WTC11 (cell line): ENCODE data around the gene NMRAL1. TPM values are rescaled to one million over a fixed set of nuclear protein-coding genes. Genes with fewer than 3 reads are reported as not detected.
A peak's percentile ranks its signal among the peaks of the same experiment; 100 is the strongest.

Source experiments
- ATAC-seq: fragments of 200-7000 bp; cut with Tn5 transposase; 2 replicates; pipeline ENCODE4 v1.10.0; 2021; ENCODE audit warnings: mild to moderate bottlenecking, moderate library complexity
- Bru-seq: library from RNA; stranded (reverse); fragments of 400-500 nt; gene quantifications from one replicate; lab custom pipeline; 2021; lab: Mats Ljungman, UMichigan
- CTCF ChIA-PET: fragments of 300-600 bp; sonication (Branson Sonifier 250); formaldehyde crosslinking; loops from one replicate; lab custom pipeline; 2021; ENCODE audit warnings: antibody characterized with exemption; lab: Charles Lee
- POLR2A ChIA-PET: fragments of 350-600 bp; sonication (Branson Sonifier 250); formaldehyde crosslinking; loops from one replicate; lab custom pipeline; 2021; ENCODE audit warnings: antibody characterized with exemption; lab: Charles Lee
- DNase-seq: peaks from one replicate; pipeline ENCODE4 v3.0.0; 2021; ENCODE audit warnings: low spot score
- H3K27ac Mint-ChIP-seq: 2 replicates; pipeline ENCODE4 v1.8.0; 2021; ENCODE audit warnings: mixed read lengths
- H3K27me3 Mint-ChIP-seq: 2 replicates; pipeline ENCODE4 v1.8.0; 2021; ENCODE audit warnings: low read depth, mild to moderate bottlenecking, moderate library complexity, mixed read lengths
- H3K36me3 Mint-ChIP-seq: 2 replicates; pipeline ENCODE4 v1.8.0; 2021; ENCODE audit warnings: mixed read lengths
- H3K4me1 Mint-ChIP-seq: 2 replicates; pipeline ENCODE4 v1.8.0; 2022; ENCODE audit warnings: mixed read lengths
- H3K4me3 Mint-ChIP-seq: 2 replicates; pipeline ENCODE4 v1.8.0; 2021; ENCODE audit warnings: mild to moderate bottlenecking, moderate library complexity, mixed read lengths
- H3K9me3 Mint-ChIP-seq: 2 replicates; pipeline ENCODE4 v1.8.0; 2021; ENCODE audit warnings: mixed read lengths
- CREM ChIP-seq: sonication (generic); formaldehyde crosslinking; IDR thresholded peaks from 2 replicates; pipeline ENCODE4 v1.8.1; 2022; ENCODE audit warnings: mild to moderate bottlenecking, missing genetic modification reagents, moderate library complexity
- ETV6 ChIP-seq: sonication (generic); formaldehyde crosslinking; IDR thresholded peaks from 2 replicates; pipeline ENCODE4 v1.8.1; 2022; ENCODE audit warnings: mild to moderate bottlenecking, missing genetic modification reagents
- FOXJ3 ChIP-seq: sonication (generic); formaldehyde crosslinking; IDR thresholded peaks from 2 replicates; pipeline ENCODE4 v1.9.0; 2021; ENCODE audit warnings: missing genetic modification reagents, mild to moderate bottlenecking, borderline replicate concordance
- FOXK1 ChIP-seq: sonication (generic); formaldehyde crosslinking; IDR thresholded peaks from 2 replicates; pipeline ENCODE4 v1.8.0; 2022; ENCODE audit warnings: mild to moderate bottlenecking, moderate library complexity, missing genetic modification reagents
- HMGA2 ChIP-seq: fragments of 250-450 bp; sonication (Bioruptor Pico); IDR thresholded peaks from 2 replicates; pipeline ENCODE4 v1.4.0; 2021; ENCODE audit warnings: mild to moderate bottlenecking, moderate library complexity
- KAT7 ChIP-seq: sonication (generic); formaldehyde crosslinking; IDR thresholded peaks from 2 replicates; pipeline ENCODE4 v1.8.1; 2023; ENCODE audit warnings: missing genetic modification reagents, mild to moderate bottlenecking, borderline replicate concordance
- NFE2L1 ChIP-seq: sonication (generic); formaldehyde crosslinking; IDR thresholded peaks from 2 replicates; pipeline ENCODE4 v1.8.1; 2023; ENCODE audit warnings: missing genetic modification reagents
- SMAD3 ChIP-seq: sonication (generic); formaldehyde crosslinking; IDR thresholded peaks from 2 replicates; pipeline ENCODE4 v1.8.0; 2022; ENCODE audit warnings: missing genetic modification reagents, mild to moderate bottlenecking, borderline replicate concordance
- TEAD1 ChIP-seq: sonication (generic); formaldehyde crosslinking; IDR thresholded peaks from 2 replicates; pipeline ENCODE4 v1.8.0; 2022; ENCODE audit warnings: mild to moderate bottlenecking, missing genetic modification reagents
- TP53 ChIP-seq: sonication (generic); formaldehyde crosslinking; IDR thresholded peaks from 2 replicates; pipeline ENCODE4 v1.8.1; 2023; ENCODE audit warnings: mild to moderate bottlenecking, missing genetic modification reagents
- ZNF138 ChIP-seq: sonication (generic); formaldehyde crosslinking; conservative IDR thresholded peaks from 2 replicates; pipeline ENCODE4 v1.8.1; 2022; ENCODE audit warnings: mild to moderate bottlenecking, moderate library complexity, missing genetic modification reagents
- ZNF232 ChIP-seq: sonication (generic); formaldehyde crosslinking; IDR thresholded peaks from 2 replicates; pipeline ENCODE4 v1.8.0; 2022; ENCODE audit warnings: mild to moderate bottlenecking, missing genetic modification reagents
- ZNF671 ChIP-seq: fragments of 250-450 bp; sonication (Bioruptor Pico); IDR thresholded peaks from 2 replicates; pipeline ENCODE4 v1.8.0; 2021; ENCODE audit warnings: mild to moderate bottlenecking
- long read RNA-seq, 3 experiments: library from RNA in 1 of 3; library from capped mRNA in 1 of 3; library from polyadenylated mRNA in 1 of 3; unstranded in 2 of 3; stranded (forward) in 1 of 3; transcript quantifications; one replicate each; pipeline ENCODE4 v2.0.0, GENCODE V29; 2021
- total RNA-seq: library from RNA; stranded (reverse); gene quantifications from 3 replicates; pipeline ENCODE4 v1.2.3, GENCODE V29; 2021
- TF ChIP-seq, protein P1 (sequence below): fragments of 250-450 bp; sonication (Bioruptor Pico); IDR thresholded peaks from 2 replicates; pipeline ENCODE4 v1.9.0; 2021; ENCODE audit warnings: mild to moderate bottlenecking, borderline replicate concordance
- TF ChIP-seq, protein P2 (sequence below): sonication (generic); formaldehyde crosslinking; IDR thresholded peaks from 2 replicates; pipeline ENCODE4 v1.8.0; 2022; ENCODE audit warnings: missing genetic modification reagents
- TF ChIP-seq, protein P3 (sequence below): fragments of 250-450 bp; sonication (Bioruptor Pico); IDR thresholded peaks from 2 replicates; pipeline ENCODE4 v2.1.2; 2022; ENCODE audit warnings: mild to moderate bottlenecking, moderate library complexity
- TF ChIP-seq, protein P4 (sequence below): sonication (generic); formaldehyde crosslinking; IDR thresholded peaks from 2 replicates; pipeline ENCODE4 v1.8.1; 2023; ENCODE audit warnings: mild to moderate bottlenecking, missing genetic modification reagents
- TF ChIP-seq, protein P5 (sequence below): sonication (generic); formaldehyde crosslinking; IDR thresholded peaks from 2 replicates; pipeline ENCODE4 v1.8.1; 2022; ENCODE audit warnings: low read depth, missing genetic modification reagents, borderline replicate concordance
- TF ChIP-seq, protein P6 (sequence below): sonication (generic); formaldehyde crosslinking; IDR thresholded peaks from 2 replicates; pipeline ENCODE4 v1.8.0; 2023; ENCODE audit warnings: missing genetic modification reagents

Gene NMRAL1
- total RNA-seq: 68.1 to 77.6 TPM (median 69.5 TPM) in 3 replicates
- percentile 71 among the genes with signal in this experiment for Bru-seq, nascent RNA
- long read RNA-seq, experiment 1, transcript NMRAL1-202 (6 exons, 1,233 nt): major isoform, 54 of 123 reads
- long read RNA-seq, experiment 1, transcript NMRAL1-212 (6 exons, 1,240 nt): minor isoform, 11 of 123 reads
- long read RNA-seq, experiment 1, transcript NMRAL1-201 (6 exons, 1,376 nt): minor isoform, 16 of 123 reads
- long read RNA-seq, experiment 1, partial matches to known transcripts: 10 of 123 reads
- long read RNA-seq, experiment 1, other reads (novel, unspliced or antisense): 32 of 123 reads
- long read RNA-seq, experiment 2, transcript NMRAL1-201 (6 exons, 1,376 nt): minor isoform, 5 of 65 reads
- long read RNA-seq, experiment 2, transcript NMRAL1-202 (6 exons, 1,233 nt): major isoform, 28 of 65 reads
- long read RNA-seq, experiment 2, partial matches to known transcripts: 11 of 65 reads
- long read RNA-seq, experiment 2, other reads (novel, unspliced or antisense): 17 of 65 reads
- long read RNA-seq, experiment 3, transcript NMRAL1-212 (6 exons, 1,240 nt): minor isoform, 8 of 79 reads
- long read RNA-seq, experiment 3, transcript NMRAL1-201 (6 exons, 1,376 nt): minor isoform, 11 of 79 reads
- long read RNA-seq, experiment 3, transcript NMRAL1-202 (6 exons, 1,233 nt): major isoform, 33 of 79 reads
- long read RNA-seq, experiment 3, partial matches to known transcripts: 3 of 79 reads
- long read RNA-seq, experiment 3, other reads (novel, unspliced or antisense): 24 of 79 reads

DNA sequence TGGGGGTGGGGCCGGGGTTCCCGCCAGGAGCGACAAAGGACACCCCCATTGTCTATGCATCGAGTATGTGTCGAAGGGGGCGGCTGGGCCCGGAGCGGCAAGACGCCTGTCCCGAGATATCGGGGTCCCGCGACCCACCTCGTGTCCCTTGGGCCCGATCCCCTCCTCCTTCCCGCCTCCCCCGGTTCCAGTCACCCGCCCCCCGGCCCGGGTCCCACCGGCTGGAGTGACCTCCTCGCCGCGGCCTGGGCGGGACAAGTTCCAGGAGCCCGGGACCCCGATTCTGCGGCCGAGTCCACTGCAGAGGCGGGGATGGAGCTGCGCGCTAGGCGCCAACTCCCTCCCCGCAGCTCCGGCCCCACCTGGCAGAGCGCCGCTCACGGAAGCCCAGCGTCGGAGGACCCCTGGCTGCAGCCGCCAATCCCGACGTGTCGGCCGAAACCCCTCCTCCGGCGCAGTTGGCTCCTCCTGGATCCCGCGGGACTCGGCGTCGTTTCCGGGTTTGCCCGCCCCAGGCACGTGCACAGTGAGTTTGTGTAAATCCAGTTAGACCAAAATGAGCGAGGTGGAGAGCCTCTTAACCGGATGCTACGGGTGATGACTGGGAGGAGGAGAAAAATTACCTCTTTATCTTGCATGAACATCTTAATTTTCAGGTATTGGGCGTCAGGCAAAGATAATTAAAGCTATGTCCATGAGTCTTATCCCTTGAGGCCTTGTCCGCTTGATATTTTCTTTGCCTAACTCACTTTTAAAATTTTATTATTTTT, at the start of gene NMRAL1:
Gene NMRAL1 (minus strand): TSS at position 434 of the 770 bp plus-strand sequence. CDS start 493 bp downstream, outside the sequence.
- 0 out of 2 replicates have a peak within 1 kb of the TSS, but pooled peaks have one; percentile 60 for H3K27ac Mint-ChIP-seq
- peak within 1 kb of the TSS; percentile 72 for H3K4me3 Mint-ChIP-seq
- ATAC-seq (peak; percentile 80), DNase-seq (peak; percentile 94)
- H3K9me3 Mint-ChIP-seq: peaks cover 7% of the 10 kb centered on the region
- peaks cover 16% of the 10 kb centered on the region for H3K27me3 Mint-ChIP-seq
- ChIA-PET POLR2A (interaction anchor here (0.6 to 1.2 kb wide), 5 partner anchors 10 to 258 kb away, joined by 3 to 7 read pairs (median 4); no protein-coding TSS in a partner anchor), CTCF (interaction anchor here (0.9 to 2.2 kb wide), 6 partner anchors 33 to 220 kb away, joined by 3 to 6 read pairs (median 4); no protein-coding TSS in a partner anchor)
- H3K36me3 Mint-ChIP-seq: peaks cover 10% of the 10 kb centered on the region
- H3K4me1 Mint-ChIP-seq: peaks cover 19% of the 10 kb centered on the region
- TF ChIP-seq, protein P1, sequence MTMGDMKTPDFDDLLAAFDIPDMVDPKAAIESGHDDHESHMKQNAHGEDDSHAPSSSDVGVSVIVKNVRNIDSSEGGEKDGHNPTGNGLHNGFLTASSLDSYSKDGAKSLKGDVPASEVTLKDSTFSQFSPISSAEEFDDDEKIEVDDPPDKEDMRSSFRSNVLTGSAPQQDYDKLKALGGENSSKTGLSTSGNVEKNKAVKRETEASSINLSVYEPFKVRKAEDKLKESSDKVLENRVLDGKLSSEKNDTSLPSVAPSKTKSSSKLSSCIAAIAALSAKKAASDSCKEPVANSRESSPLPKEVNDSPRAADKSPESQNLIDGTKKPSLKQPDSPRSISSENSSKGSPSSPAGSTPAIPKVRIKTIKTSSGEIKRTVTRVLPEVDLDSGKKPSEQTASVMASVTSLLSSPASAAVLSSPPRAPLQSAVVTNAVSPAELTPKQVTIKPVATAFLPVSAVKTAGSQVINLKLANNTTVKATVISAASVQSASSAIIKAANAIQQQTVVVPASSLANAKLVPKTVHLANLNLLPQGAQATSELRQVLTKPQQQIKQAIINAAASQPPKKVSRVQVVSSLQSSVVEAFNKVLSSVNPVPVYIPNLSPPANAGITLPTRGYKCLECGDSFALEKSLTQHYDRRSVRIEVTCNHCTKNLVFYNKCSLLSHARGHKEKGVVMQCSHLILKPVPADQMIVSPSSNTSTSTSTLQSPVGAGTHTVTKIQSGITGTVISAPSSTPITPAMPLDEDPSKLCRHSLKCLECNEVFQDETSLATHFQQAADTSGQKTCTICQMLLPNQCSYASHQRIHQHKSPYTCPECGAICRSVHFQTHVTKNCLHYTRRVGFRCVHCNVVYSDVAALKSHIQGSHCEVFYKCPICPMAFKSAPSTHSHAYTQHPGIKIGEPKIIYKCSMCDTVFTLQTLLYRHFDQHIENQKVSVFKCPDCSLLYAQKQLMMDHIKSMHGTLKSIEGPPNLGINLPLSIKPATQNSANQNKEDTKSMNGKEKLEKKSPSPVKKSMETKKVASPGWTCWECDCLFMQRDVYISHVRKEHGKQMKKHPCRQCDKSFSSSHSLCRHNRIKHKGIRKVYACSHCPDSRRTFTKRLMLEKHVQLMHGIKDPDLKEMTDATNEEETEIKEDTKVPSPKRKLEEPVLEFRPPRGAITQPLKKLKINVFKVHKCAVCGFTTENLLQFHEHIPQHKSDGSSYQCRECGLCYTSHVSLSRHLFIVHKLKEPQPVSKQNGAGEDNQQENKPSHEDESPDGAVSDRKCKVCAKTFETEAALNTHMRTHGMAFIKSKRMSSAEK (CRISPR knock-in tag): no peak
- TF ChIP-seq KAT7 (CRISPR knock-in tag): 0 out of 2 replicates have a peak, but pooled peaks have one; percentile 81
- TF ChIP-seq, protein P2, sequence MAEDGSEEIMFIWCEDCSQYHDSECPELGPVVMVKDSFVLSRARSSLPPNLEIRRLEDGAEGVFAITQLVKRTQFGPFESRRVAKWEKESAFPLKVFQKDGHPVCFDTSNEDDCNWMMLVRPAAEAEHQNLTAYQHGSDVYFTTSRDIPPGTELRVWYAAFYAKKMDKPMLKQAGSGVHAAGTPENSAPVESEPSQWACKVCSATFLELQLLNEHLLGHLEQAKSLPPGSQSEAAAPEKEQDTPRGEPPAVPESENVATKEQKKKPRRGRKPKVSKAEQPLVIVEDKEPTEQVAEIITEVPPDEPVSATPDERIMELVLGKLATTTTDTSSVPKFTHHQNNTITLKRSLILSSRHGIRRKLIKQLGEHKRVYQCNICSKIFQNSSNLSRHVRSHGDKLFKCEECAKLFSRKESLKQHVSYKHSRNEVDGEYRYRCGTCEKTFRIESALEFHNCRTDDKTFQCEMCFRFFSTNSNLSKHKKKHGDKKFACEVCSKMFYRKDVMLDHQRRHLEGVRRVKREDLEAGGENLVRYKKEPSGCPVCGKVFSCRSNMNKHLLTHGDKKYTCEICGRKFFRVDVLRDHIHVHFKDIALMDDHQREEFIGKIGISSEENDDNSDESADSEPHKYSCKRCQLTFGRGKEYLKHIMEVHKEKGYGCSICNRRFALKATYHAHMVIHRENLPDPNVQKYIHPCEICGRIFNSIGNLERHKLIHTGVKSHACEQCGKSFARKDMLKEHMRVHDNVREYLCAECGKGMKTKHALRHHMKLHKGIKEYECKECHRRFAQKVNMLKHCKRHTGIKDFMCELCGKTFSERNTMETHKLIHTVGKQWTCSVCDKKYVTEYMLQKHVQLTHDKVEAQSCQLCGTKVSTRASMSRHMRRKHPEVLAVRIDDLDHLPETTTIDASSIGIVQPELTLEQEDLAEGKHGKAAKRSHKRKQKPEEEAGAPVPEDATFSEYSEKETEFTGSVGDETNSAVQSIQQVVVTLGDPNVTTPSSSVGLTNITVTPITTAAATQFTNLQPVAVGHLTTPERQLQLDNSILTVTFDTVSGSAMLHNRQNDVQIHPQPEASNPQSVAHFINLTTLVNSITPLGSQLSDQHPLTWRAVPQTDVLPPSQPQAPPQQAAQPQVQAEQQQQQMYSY (CRISPR knock-in tag): no peak
- TF ChIP-seq FOXK1: peak; percentile 95
- TF ChIP-seq HMGA2: no peak
- TF ChIP-seq, protein P3, sequence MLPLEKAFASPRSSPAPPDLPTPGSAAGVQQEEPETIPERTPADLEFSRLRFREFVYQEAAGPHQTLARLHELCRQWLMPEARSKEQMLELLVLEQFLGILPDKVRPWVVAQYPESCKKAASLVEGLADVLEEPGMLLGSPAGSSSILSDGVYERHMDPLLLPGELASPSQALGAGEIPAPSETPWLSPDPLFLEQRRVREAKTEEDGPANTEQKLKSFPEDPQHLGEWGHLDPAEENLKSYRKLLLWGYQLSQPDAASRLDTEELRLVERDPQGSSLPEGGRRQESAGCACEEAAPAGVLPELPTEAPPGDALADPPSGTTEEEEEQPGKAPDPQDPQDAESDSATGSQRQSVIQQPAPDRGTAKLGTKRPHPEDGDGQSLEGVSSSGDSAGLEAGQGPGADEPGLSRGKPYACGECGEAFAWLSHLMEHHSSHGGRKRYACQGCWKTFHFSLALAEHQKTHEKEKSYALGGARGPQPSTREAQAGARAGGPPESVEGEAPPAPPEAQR (CRISPR knock-in tag): no peak
- TF ChIP-seq FOXJ3 (CRISPR knock-in tag): no peak
- peak; percentile 95 for TF ChIP-seq SMAD3
- peak; percentile 68; the same call in 1 of the 2 replicates for TF ChIP-seq CREM (CRISPR knock-in tag)
- peak; percentile 95 for TF ChIP-seq ZNF232 (CRISPR knock-in tag)
- TF ChIP-seq, protein P4, sequence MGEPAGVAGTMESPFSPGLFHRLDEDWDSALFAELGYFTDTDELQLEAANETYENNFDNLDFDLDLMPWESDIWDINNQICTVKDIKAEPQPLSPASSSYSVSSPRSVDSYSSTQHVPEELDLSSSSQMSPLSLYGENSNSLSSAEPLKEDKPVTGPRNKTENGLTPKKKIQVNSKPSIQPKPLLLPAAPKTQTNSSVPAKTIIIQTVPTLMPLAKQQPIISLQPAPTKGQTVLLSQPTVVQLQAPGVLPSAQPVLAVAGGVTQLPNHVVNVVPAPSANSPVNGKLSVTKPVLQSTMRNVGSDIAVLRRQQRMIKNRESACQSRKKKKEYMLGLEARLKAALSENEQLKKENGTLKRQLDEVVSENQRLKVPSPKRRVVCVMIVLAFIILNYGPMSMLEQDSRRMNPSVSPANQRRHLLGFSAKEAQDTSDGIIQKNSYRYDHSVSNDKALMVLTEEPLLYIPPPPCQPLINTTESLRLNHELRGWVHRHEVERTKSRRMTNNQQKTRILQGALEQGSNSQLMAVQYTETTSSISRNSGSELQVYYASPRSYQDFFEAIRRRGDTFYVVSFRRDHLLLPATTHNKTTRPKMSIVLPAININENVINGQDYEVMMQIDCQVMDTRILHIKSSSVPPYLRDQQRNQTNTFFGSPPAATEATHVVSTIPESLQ (CRISPR knock-in tag): peak; percentile 69; the same call in 1 of the 2 replicates
- no peak for TF ChIP-seq ZNF671
- TF ChIP-seq NFE2L1 (CRISPR knock-in tag): peak; percentile 96
- no peak; the same call in 1 of the 2 replicates for TF ChIP-seq ZNF138 (CRISPR knock-in tag)
- TF ChIP-seq, protein P5, sequence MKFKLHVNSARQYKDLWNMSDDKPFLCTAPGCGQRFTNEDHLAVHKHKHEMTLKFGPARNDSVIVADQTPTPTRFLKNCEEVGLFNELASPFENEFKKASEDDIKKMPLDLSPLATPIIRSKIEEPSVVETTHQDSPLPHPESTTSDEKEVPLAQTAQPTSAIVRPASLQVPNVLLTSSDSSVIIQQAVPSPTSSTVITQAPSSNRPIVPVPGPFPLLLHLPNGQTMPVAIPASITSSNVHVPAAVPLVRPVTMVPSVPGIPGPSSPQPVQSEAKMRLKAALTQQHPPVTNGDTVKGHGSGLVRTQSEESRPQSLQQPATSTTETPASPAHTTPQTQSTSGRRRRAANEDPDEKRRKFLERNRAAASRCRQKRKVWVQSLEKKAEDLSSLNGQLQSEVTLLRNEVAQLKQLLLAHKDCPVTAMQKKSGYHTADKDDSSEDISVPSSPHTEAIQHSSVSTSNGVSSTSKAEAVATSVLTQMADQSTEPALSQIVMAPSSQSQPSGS (CRISPR knock-in tag): 0 out of 2 replicates have a peak, but pooled peaks have one; percentile 71
- TF ChIP-seq ETV6 (CRISPR knock-in tag): peak; percentile 96
- TF ChIP-seq TP53: peak; percentile 95
- TF ChIP-seq, protein P6, sequence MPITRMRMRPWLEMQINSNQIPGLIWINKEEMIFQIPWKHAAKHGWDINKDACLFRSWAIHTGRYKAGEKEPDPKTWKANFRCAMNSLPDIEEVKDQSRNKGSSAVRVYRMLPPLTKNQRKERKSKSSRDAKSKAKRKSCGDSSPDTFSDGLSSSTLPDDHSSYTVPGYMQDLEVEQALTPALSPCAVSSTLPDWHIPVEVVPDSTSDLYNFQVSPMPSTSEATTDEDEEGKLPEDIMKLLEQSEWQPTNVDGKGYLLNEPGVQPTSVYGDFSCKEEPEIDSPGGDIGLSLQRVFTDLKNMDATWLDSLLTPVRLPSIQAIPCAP (CRISPR knock-in tag): 0 out of 2 replicates have a peak, but pooled peaks have one; percentile 58
- peak; percentile 97 for TF ChIP-seq TEAD1 (CRISPR knock-in tag)
